Left lung (tissue), 10 donors: ENCODE data around the gene IFRD2. TPM values are rescaled to one million over a fixed set of nuclear protein-coding genes. Genes with fewer than 3 reads are reported as not detected.

Experiments used
- ATAC-seq: fragments of 200-7000 bp; cut with Tn5 transposase; one replicate; pipeline ENCODE4 v1.9.1; 2020; ENCODE audit warnings: moderate library complexity
- DNase-seq, 4 donors: peaks; one replicate each; pipeline ENCODE4 v3.0.0-alpha.2; 2013 to 2020
- H3K27ac ChIP-seq, 2 donors: fragments of 200-600 bp; sonication (generic) in 1 of 2; one replicate each; pipeline versions ENCODE4 v1.5.0 to v1.8.0; 2020 to 2021
- H3K27me3 ChIP-seq, 2 donors: fragments of 200-600 bp; sonication (generic) in 1 of 2; one replicate each; pipeline versions ENCODE4 v1.5.0 to v1.8.0; 2020 to 2021
- H3K36me3 ChIP-seq, 2 donors: fragments of 200-600 bp; sonication (generic) in 1 of 2; one replicate each; pipeline versions ENCODE4 v1.5.0 to v1.8.0; 2020 to 2021
- H3K4me1 ChIP-seq, 2 donors: fragments of 200-600 bp; one replicate each; pipeline ENCODE4 v1.8.0; 2021
- H3K4me3 ChIP-seq, 2 donors: fragments of 200-600 bp; sonication (generic) in 1 of 2; one replicate each; pipeline versions ENCODE4 v1.5.0 to v1.8.0; 2020 to 2021; ENCODE audit warnings: mild to moderate bottlenecking in 1 of 2
- H3K9me3 ChIP-seq, 2 donors: fragments of 200-600 bp; sonication (generic) in 1 of 2; one replicate each; pipeline versions ENCODE4 v1.5.0 to v1.8.0; 2020 to 2021
- CTCF ChIP-seq, 2 donors: fragments of 200-600 bp; sonication (generic) in 1 of 2; IDR thresholded peaks; one replicate each; pipeline versions ENCODE4 v1.5.0 to v1.8.0; 2021; ENCODE audit warnings: antibody characterized with exemption in 2 of 2
- intact Hi-C, 2 donors: fragments of 100-400 bp; cut with DNase I; formaldehyde crosslinking; loops; one replicate each; pipeline versions ENCODE4 v1.11.2 to v1.14.2; 2022
- polyA plus RNA-seq, 6 donors: library from polyadenylated mRNA; unstranded; fragments of 120-200 nt; gene quantifications; one replicate each; pipeline ENCODE4 v1.2.1, GENCODE V29; 2013; ENCODE audit not compliant: insufficient read length in 6 of 6
- total RNA-seq, 2 donors: library from RNA; stranded (reverse); fragmentation: NEBNext Ultra II Directional; extraction: Animal tissue kit (Norgen Biotek cat#: 25700); gene quantifications; one replicate each; pipeline ENCODE4 v1.2.1, GENCODE V29; 2021
- donor health status: DM: no; HTN: yes; CAD: no.
- donor health status: DM: no; HTN: no; CAD: no.

IFRD2 gene
- total and polyA plus RNA-seq, 8 donors, result 29.6 to 104 (median 38.5) TPM

GRCh38 chr3:50322115-50322385 is 29.8 kb upstream of the IFRD2 start:
- H3K36me3 ChIP-seq, result peaks cover 0 to 47% of the 10 kb centered on the region in 2 donors
- intact Hi-C loops, result no loop called here

GRCh38 chr3:50321336-50322114 is 29.3 kb upstream of the IFRD2 start:
- Histone ChIP-seq H3K4me3 (peak overlapping the region; percentile 76 to 91), H3K27me3 (no peaks in the 10 kb centered on the region), H3K36me3 (peaks cover 0 to 52% of the 10 kb centered on the region in 2 donors), H3K9me3 (no peaks in the 10 kb centered on the region), H3K4me1 (peaks cover 45 to 89% of the 10 kb centered on the region in 2 donors), H3K27ac (peak overlapping the region; percentile 90 to 93)
- peak; percentile 73 for ATAC-seq
- DNase-seq, result peak; percentile 89 to 96 (median 92)
- intact Hi-C loops, result no loop called here
- TF ChIP-seq CTCF (IDR thresholded peaks at IDR 0.05), result peak in 1 of 2 donors; percentile 63

More at GRCh38 chr3:50322115-50322385, 29.8 kb upstream of the IFRD2 start:
- peak overlapping the region; percentile 76 to 91 for H3K4me3 ChIP-seq
- no peaks in the 10 kb centered on the region for H3K9me3 ChIP-seq
- peaks cover 44 to 89% of the 10 kb centered on the region in 2 donors for H3K4me1 ChIP-seq
- peak overlapping the region; percentile 90 to 93 for H3K27ac ChIP-seq
- H3K27me3 ChIP-seq, result no peaks in the 10 kb centered on the region
- ATAC-seq, result no peak
- no peak for DNase-seq
- TF ChIP-seq CTCF (IDR thresholded peaks at IDR 0.05), result no peak

- Histone ChIP-seq H3K36me3 (peaks cover 0 to 50% of the 10 kb centered on the region in 2 donors), H3K9me3 (no peaks in the 10 kb centered on the region), H3K4me1 (peaks cover 45 to 90% of the 10 kb centered on the region in 2 donors), H3K27me3 (no peaks in the 10 kb centered on the region), H3K27ac (peak overlapping the region; percentile 90 to 93), H3K4me3 (peak overlapping the region; percentile 76 to 91)
- TF ChIP-seq CTCF (IDR thresholded peaks at IDR 0.05), result no peak
- peak; percentile 60 for ATAC-seq
- intact Hi-C loops, result no loop called here
- peak in 3 of 4 donors; percentile 84 to 94 (median 89) for DNase-seq
Measured at GRCh38 chr3:50320853-50321335, 28.7 kb upstream of the IFRD2 start.

GRCh38 chr3:50319894-50320625 is 27.8 kb upstream of the IFRD2 start:
- peaks cover 45 to 90% of the 10 kb centered on the region in 2 donors for H3K4me1 ChIP-seq

More at GRCh38 chr3:50319894-50320625, 27.8 kb upstream of the IFRD2 start:
- intact Hi-C loops, result no loop called here
- H3K4me3 ChIP-seq, result peak overlapping the region; percentile 76 to 91
- no peaks in the 10 kb centered on the region for H3K9me3 ChIP-seq
- H3K36me3 ChIP-seq, result peaks cover 0 to 42% of the 10 kb centered on the region in 2 donors
- DNase-seq (no peak), ATAC-seq (no peak)
- no peaks in the 10 kb centered on the region for H3K27me3 ChIP-seq
- no peak for TF ChIP-seq CTCF (IDR thresholded peaks at IDR 0.05)
- peak overlapping the region; percentile 90 to 93 for H3K27ac ChIP-seq
